Activated CD4-positive, alpha-beta T cell treated with anti-CD3 and anti-CD28 coated beads, Interleukin-2, Interleukin-6, amounts not matched to agents 100 ng/mL and 50 ng/mL, durations not matched to agents 16 hours and 8 hours (primary cell): ENCODE measurements around the gene MON2.
A peak's percentile ranks its signal among the peaks of the same experiment; 100 is the strongest.
"Not testable (repeated sequence)": the region's sequence is repeated elsewhere in the genome, so short reads cannot be mapped to it uniquely, and the experiment has no call there.

Experiments
- DNase-seq: peaks from one replicate; pipeline ENCODE4 v3.0.0-alpha.2; 2020

MON2 gene

DNA sequence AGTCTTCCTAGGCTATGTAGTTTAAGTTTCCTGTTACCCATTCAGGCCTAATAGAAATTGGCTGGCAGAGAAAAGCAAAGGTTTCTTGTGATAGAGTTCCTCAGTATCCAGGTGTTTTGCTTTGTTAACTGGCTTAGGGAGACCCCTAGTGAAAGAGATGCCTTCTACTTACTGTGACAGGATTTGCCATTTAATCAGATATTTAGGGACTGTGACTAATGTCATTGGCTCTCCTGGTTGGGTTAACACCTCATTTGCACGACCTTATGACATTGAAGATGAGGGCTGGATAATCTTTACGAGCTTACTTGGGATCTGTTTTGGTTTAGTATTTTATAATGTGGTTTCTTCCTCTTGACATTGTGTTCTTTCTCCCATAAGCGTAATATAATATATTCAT lies 5.8 kb downstream of the MON2 start:
- no peak for DNase-seq

DNA sequence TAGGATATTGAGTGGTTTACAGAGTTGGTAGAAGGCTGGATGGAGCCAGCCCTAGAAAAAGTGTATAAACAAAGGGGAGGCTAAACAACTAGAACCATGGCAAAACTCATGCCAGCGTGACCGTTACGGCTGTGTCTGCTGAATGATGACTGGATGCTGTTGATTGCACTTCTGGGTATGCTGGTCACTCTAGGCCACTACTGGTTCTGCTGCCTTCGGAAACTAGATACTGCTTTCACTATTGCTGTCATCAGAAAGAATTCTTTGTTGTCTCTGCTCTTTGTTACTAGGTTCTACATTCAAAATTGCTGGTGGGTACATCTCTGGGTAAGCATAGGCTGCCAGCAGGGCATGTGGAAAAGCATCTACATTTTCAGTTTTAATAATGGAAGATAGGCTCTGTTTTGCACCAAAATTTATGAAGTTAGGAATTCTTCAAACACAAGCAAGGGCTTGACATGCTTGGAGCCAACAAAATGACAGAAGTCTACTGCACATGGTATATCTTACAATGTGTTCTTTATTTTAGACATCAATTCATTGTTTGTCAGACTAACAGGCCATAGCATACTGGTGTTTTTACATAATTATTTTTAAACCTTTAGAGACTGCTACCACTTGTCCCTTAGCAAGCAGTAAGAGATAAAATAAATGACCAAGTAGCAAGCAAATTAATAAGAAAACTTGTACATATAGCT lies 15.4 kb downstream of the MON2 start:
- DNase-seq = no peak

DNA sequence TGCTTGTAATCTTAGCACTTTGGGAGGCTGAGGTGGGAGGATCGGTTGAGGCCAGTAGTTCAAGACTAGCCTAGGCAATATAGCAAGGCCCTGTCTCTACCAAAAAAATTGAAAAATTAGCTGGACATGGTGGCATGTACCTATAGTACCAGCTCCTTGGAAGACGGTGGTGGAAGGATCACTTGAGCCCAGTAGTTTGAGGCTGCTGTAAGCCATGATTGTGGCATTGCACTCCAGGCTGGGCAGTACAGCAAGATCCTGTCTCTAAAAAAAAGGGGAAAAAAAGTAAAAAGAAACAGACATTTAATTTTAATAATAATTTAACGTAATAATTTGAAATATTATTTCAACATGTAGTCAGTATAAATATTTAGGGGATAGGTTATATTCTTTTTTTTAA lies 16.1 kb downstream of the MON2 start:
- no peak for DNase-seq

- DNase-seq = peak; percentile 12
Measured at GRCh38 chr12:62484233-62484632, 17.6 kb downstream of the MON2 start.

- no peak for DNase-seq
Measured at GRCh38 chr12:62505786-62506185, 39.2 kb downstream of the MON2 start.

DNA sequence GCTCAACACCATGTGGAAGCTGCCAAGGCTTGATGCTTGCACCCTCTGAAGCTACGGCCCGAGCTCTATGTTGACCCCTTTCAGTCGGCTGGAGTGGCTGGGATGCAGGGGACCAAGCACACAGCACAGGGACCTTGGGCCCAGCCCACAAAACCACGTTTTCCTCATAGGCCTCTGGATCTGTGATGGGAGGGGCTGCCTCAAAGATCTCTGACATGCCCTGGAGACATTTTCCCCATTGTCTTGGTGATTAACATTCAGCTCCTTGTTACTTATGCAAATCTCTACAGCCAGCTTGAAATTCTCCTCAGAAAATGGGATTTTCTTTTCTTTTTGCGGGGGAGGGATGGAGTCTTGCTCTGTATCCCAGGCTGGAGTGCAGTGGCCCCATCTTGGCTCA lies 46.3 kb downstream of the MON2 start:
- DNase-seq = no peak

GRCh38 chr12:62514080-62514479 lies 47.5 kb downstream of the MON2 start:
- DNase-seq = not testable (repeated sequence)

- DNase-seq = no peak
Measured at GRCh38 chr12:62516927-62517326, 50.3 kb downstream of the MON2 start.

DNA sequence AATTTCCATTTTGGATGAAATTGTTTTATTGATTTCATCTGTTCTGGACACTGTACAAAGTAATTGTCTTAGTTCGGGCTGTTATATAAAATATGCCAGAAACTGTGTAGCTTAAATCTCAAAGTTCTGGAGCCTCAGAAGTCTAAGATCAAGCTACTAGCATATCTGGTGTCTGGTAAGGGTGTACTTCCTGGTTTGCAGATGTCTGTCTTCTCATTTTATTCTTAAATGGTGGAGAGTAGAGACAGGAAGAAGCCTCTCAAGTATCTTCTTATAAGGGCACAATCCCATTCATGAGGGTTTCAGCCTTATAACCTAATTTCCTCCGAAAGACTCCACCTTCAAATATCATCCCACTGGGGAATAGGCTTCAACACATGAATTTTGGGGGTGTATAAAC lies 51.3 kb downstream of the MON2 start:
- no peak for DNase-seq

DNA sequence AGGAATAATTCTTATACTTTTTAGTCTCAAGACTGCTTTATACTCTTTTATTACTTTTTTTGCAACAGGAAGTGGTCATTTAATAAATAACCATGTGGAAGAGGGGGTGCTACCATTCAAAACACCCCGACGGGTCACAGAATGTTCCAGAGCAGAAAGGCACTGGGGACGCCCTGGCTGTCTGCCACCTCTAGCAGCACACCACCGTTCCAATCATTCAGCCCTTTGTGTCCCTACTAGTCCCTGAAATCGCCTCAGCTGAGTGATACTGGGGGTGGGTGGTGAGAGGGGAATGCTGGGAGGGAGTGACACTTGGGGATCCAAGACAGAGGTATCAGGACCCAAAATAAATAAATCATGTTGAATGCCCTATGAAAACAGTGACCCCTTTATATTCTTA lies 52.4 kb downstream of the MON2 start:
- DNase-seq = no peak

DNA sequence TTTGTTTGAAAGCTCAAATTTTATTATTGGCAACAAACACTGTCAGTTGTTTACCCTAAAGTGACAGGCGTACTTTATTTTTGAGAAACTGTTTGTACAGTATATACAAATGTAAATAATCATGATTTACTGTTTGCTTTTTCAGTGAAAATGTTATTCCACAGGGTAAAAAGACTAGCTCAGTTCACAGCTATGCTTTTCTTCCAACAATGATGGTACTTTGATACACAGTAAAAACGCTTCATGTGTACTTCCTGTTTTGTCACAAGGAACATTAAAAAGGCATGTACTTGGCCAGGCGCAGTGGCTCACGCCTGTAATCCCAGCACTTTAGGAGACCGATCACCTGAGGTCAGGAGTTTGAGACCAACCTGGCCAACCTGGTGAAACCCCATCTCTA lies 53.7 kb downstream of the MON2 start:
- no peak for DNase-seq

DNA sequence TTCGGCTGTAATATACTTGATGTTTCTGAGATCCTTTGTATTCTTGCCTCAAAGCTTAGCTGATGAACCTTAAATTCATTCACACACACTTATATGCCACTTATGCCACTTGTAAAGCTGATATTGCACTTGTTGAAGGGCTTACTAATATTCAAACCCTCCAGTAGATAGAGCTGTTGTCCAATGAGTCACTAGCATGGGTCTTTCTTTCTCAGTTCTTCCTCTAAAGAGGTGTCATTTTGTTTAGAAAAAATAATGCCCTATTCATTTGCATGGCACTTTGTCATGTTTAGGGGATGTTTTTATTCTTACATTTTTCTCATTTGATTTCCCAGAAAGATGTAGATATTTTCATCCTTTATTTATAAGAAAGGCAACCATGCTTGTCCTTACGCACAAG lies 56.4 kb downstream of the MON2 start:
- DNase-seq = peak; percentile 32

DNA sequence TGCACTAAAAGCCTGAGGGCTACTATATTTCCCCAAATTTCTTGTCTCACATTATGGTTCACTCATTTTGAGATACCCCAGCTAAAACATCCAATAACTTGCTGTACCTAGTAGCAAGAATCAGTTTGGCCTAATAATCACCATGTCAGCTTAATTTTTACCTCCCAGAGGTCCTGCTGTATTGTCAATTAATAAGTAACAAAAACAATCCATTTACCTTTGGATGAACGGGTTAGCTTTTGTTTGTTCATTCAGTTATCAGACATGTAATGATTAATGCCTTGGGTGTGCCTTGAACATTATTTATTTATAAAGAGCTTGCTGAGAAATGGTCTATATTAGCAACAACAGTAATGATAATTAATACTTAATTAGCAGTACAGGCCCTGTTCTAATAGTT lies 57.0 kb downstream of the MON2 start:
- no peak for DNase-seq

GRCh38 chr12:62525271-62525670 lies 58.6 kb downstream of the MON2 start:
- no peak for DNase-seq

- no peak for DNase-seq
Measured at GRCh38 chr12:62530596-62530995, 64.0 kb downstream of the MON2 start.

DNA sequence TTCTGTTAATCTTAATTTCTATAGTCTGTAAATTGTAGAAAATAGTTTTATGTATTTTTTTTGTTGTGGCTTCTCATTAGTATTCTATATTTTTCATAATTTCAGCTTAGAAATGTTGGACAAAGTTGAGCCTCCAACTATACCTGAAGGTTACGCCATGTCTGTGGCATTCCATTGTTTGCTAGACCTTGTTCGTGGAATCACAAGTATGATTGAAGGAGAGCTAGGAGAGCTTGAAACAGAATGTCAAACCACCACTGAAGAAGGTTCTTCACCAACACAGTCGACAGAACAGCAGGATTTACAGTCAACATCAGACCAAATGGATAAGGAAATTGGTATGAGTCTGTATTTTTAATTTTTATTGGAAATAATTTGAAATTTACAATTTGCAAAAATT lies 65.7 kb downstream of the MON2 start:
- DNase-seq = no peak

- DNase-seq = no peak
Measured at GRCh38 chr12:62533087-62533754, 66.6 kb downstream of the MON2 start.

DNA sequence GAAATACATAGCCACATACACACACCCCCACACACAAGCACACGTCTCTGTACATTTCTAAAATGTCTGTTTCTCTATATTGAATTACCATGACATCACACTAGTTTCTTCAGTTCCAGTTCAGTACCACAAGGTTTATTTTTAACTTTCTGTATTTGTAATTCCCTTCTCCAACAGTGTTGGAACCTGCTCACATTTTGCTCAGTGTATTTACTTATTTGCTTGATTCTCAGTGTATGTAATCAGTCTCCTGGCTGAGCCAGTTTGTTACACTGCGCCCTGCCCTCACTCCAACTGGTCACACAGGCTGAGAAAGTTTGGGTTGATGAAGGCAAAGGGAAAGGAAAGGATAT lies 67.1 kb downstream of the MON2 start:
- DNase-seq = no peak

DNA sequence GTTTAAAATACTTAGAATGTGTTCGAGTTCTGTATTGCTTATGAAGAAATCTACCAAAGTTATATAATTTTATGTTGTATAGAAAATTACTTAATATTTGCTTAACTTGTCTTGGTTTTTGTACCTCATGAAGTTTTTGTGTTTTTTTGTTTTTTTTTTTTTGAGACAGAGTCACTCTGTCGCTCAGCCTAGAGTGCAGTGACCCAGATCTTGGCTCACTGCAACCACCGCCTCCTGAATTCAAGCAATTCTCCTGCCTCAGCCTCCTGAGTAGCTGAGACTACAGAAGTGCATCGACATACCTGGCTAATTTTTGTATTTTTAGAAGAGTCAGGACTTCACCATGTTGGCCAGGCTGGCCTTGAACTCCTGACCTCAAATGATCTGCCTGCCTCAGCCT lies 69.9 kb downstream of the MON2 start:
- no peak for DNase-seq

GRCh38 chr12:62537551-62537950 lies 70.9 kb downstream of the MON2 start:
- DNase-seq = no peak

GRCh38 chr12:62540354-62540753 lies 73.7 kb downstream of the MON2 start:
- DNase-seq = no peak

GRCh38 chr12:62542814-62543213 lies 76.2 kb downstream of the MON2 start:
- no peak for DNase-seq

DNA sequence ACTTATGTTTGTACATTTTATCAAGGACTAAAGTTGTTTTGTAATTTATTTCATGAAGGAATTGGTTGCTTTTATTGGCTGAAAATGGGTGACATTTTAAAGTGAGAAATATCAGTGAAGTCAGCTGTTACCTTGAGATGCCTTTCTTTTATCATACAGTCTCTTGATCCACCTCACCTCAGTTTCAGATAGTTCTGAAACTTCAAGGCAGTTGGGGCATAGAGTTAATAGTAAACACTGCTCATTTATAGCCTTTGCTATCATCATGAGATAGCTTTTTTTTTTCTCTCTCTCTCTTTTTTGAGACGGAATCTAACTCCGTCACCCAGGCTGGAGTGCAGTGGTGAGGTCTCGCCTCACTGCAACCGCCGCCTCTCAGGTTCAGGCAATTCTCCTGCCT lies 76.7 kb downstream of the MON2 start:
- no peak for DNase-seq

- DNase-seq = no peak
Measured at GRCh38 chr12:62543741-62544140, 77.1 kb downstream of the MON2 start.

- no peak for DNase-seq
Measured at GRCh38 chr12:62552906-62553556, 86.4 kb downstream of the MON2 start.
